ENCODE measurements around the gene SLC25A27. TPM values are rescaled to one million over a fixed set of nuclear protein-coding genes. Genes with fewer than 3 reads are reported as not detected.
A peak's percentile ranks its signal among the peaks of the same experiment; 100 is the strongest.
"Not testable (repeated sequence)": the region's sequence is repeated elsewhere in the genome, so short reads cannot be mapped to it uniquely, and the experiment has no call there.

SLC25A27 gene
- total RNA-seq, 2 experiments from 2014 or later, result 1.5 to 2.1 TPM

- Mint-ChIP-seq H3K9me3 (no peaks in the 10 kb centered on the region), H3K27me3 (peaks cover 35% of the 10 kb centered on the region), H3K4me1 (peaks cover 11% of the 10 kb centered on the region), H3K27ac (no peak overlapping the region), H3K36me3 (no peaks in the 10 kb centered on the region), H3K4me3 (no peak overlapping the region)
- no peak for DNase-seq
These were observed 14.1 kb upstream of the SLC25A27 start for GRCh38 chr6:46638650-46639049.

GRCh38 chr6:46642928-46643751 lies 9.6 kb upstream of the SLC25A27 start:
- DNase-seq, result no peak
- H3K9me3 Mint-ChIP-seq, result peaks cover 3% of the 10 kb centered on the region
- peak overlapping the region; percentile 3 for H3K27ac Mint-ChIP-seq

DNA sequence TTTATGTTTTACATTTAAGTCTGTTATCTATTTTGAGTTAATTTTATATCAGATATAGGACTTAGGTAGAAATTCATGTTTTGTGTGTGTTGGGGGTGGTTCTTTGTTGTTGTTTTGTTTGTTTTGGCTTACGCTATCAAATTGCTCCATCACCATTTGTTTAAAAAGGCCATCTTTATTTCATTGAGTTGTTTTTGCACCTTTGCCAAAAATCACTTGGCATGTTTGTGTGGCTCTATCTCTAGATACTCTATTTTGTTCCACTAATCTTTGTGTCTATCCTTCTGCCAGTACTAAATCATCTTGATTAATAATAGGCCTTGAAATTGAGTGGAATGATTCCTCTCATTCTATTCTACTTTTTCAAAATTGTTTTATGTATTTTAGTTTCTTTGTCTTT lies 7.5 kb upstream of the SLC25A27 start:
- H3K27me3 Mint-ChIP-seq, result peaks cover 47% of the 10 kb centered on the region
- H3K4me1 Mint-ChIP-seq, result peaks cover 11% of the 10 kb centered on the region
- no peak overlapping the region for H3K27ac Mint-ChIP-seq
- peaks cover 3% of the 10 kb centered on the region for H3K9me3 Mint-ChIP-seq
- DNase-seq, result no peak
- H3K4me3 Mint-ChIP-seq, result no peak overlapping the region
- no peaks in the 10 kb centered on the region for H3K36me3 Mint-ChIP-seq

More at GRCh38 chr6:46642928-46643751, 9.6 kb upstream of the SLC25A27 start:
- Mint-ChIP-seq H3K4me1 (peaks cover 11% of the 10 kb centered on the region), H3K36me3 (no peaks in the 10 kb centered on the region), H3K4me3 (peak overlapping the region; percentile 0), H3K27me3 (peaks cover 49% of the 10 kb centered on the region)

DNA sequence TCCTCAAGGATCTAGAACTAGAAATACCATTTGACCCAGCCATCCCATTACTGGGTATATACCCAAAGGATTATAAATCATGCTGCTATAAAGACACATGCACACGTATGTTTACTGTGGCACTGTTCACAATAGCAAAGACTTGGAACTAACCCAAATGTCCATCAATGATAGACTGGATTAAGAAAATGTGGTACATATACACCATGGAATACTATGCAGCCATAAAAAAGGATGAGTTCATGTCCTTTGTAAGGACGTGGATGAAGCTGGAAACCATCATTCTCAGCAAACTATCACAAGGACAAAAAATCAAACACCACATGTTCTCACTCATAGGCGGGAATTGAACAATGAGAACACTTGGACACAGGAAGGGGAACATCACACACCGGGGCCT lies 4.7 kb upstream of the SLC25A27 start:
- not testable (repeated sequence) for H3K9me3 Mint-ChIP-seq

GRCh38 chr6:46648869-46649492 lies 3.8 kb upstream of the SLC25A27 start:
- peaks cover 9% of the 10 kb centered on the region for H3K4me1 Mint-ChIP-seq
- DNase-seq, result no peak
- H3K27me3 Mint-ChIP-seq, result peaks cover 67% of the 10 kb centered on the region
- no peak overlapping the region for H3K27ac Mint-ChIP-seq
- H3K36me3 Mint-ChIP-seq, result no peaks in the 10 kb centered on the region
- no peak overlapping the region for H3K4me3 Mint-ChIP-seq
- peaks cover 3% of the 10 kb centered on the region for H3K9me3 Mint-ChIP-seq

More for the DNA sequence above, 4.7 kb upstream of the SLC25A27 start:
- H3K27ac Mint-ChIP-seq, DNase-seq, H3K36me3 Mint-ChIP-seq, H3K4me3 Mint-ChIP-seq: not testable (repeated sequence)
- peaks cover 59% of the 10 kb centered on the region for H3K27me3 Mint-ChIP-seq
- H3K4me1 Mint-ChIP-seq, result peaks cover 14% of the 10 kb centered on the region

DNA sequence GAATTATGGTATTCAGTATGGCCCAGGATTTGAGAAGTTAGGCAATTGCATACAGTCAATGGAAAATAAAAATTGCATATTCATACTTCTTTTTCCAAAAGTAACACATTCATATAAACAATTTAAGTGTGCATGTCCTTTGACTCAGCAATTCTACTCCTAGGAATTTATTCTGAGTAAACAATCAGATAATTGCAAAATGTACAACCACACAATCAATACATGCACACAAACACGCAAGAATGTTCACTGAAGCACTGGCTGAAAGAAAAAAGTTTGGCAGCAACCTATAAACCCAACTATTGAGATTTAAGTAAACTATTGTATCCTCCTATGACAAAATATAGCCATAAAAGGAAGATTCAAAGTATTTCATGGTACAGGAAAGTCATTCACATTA lies 1.8 kb upstream of the SLC25A27 start:
- H3K27me3 Mint-ChIP-seq, result peaks cover 74% of the 10 kb centered on the region
- no peaks in the 10 kb centered on the region for H3K36me3 Mint-ChIP-seq
- H3K4me3 Mint-ChIP-seq, result no peak overlapping the region
- H3K9me3 Mint-ChIP-seq, result no peaks in the 10 kb centered on the region
- H3K4me1 Mint-ChIP-seq, result peaks cover 9% of the 10 kb centered on the region
- DNase-seq, result no peak
- H3K27ac Mint-ChIP-seq, result no peak overlapping the region

DNA sequence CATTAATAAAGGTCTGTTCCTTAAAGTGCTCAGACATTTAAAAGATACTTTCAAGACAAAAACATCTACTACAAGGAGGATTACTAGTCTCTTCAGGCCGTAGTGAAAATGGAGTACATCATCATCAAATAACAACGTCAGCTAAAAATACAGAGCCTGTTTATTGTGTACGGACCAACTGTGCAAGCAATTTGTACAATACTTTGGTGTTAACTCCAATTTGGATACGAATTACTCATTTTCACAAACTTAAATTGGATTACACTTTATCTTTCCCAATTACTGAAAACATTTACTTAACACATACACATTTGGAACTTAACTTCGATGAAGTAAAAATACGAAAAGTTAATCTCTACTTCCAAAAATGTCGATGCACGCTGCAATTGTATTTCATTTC lies 959 bp upstream of the SLC25A27 start:
- DNase-seq, result no peak
- H3K4me3 Mint-ChIP-seq, result peak overlapping the region; percentile 84
- no peaks in the 10 kb centered on the region for H3K36me3 Mint-ChIP-seq
- H3K27me3 Mint-ChIP-seq, result peaks cover 73% of the 10 kb centered on the region
- no peaks in the 10 kb centered on the region for H3K9me3 Mint-ChIP-seq
- no peak overlapping the region for H3K27ac Mint-ChIP-seq
- peaks cover 9% of the 10 kb centered on the region for H3K4me1 Mint-ChIP-seq

DNA sequence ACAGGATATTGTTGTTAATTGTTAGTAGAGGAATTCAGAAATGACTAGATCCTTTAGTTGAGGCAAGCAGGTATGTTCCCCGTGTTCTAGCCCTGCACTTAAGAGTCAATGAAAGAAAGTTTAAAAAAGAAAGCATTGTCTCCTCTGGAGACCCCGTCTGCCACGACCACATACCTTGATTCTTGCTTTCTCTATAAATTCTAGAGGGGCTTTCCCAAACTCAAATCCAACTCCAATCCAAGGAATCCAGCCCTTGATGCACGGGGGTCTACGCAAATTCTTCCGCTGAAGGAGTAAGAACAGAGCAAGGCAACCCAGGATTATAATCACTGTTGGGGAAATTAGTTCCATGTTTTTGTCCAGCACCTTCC lies 558 bp upstream of the SLC25A27 start:
- Mint-ChIP-seq H3K4me3 (peak overlapping the region; percentile 84), H3K27me3 (peaks cover 73% of the 10 kb centered on the region), H3K36me3 (no peaks in the 10 kb centered on the region), H3K4me1 (peaks cover 9% of the 10 kb centered on the region), H3K9me3 (no peaks in the 10 kb centered on the region), H3K27ac (no peak overlapping the region)
- no peak for DNase-seq

- H3K9me3 Mint-ChIP-seq, result no peaks in the 10 kb centered on the region
- H3K27me3 Mint-ChIP-seq, result peaks cover 66% of the 10 kb centered on the region
- H3K4me3 Mint-ChIP-seq, result peak overlapping the region; percentile 84
- no peak overlapping the region for H3K27ac Mint-ChIP-seq
- no peaks in the 10 kb centered on the region for H3K36me3 Mint-ChIP-seq
- no peak for DNase-seq
- H3K4me1 Mint-ChIP-seq, result peaks cover 9% of the 10 kb centered on the region
These were observed 842 bp downstream of the SLC25A27 start for GRCh38 chr6:46653439-46654195.

- peaks cover 51% of the 10 kb centered on the region for H3K27me3 Mint-ChIP-seq
- no peaks in the 10 kb centered on the region for H3K36me3 Mint-ChIP-seq
- H3K27ac Mint-ChIP-seq, result no peak overlapping the region
- H3K9me3 Mint-ChIP-seq, result no peaks in the 10 kb centered on the region
- no peak overlapping the region for H3K4me3 Mint-ChIP-seq
- no peak for DNase-seq
- H3K4me1 Mint-ChIP-seq, result peaks cover 9% of the 10 kb centered on the region
These were observed 3.0 kb downstream of the SLC25A27 start for GRCh38 chr6:46655803-46656202.

- Mint-ChIP-seq H3K9me3 (no peaks in the 10 kb centered on the region), H3K27me3 (peaks cover 34% of the 10 kb centered on the region), H3K27ac (no peak overlapping the region), H3K4me3 (no peak overlapping the region), H3K36me3 (no peaks in the 10 kb centered on the region), H3K4me1 (peaks cover under 1% of the 10 kb centered on the region)
- no peak for DNase-seq
These were observed 4.9 kb downstream of the SLC25A27 start for GRCh38 chr6:46657642-46658041.

- H3K4me3 Mint-ChIP-seq, result no peak overlapping the region
- H3K4me1 Mint-ChIP-seq, result no peaks in the 10 kb centered on the region
- peaks cover 3% of the 10 kb centered on the region for H3K27me3 Mint-ChIP-seq
- no peak overlapping the region for H3K27ac Mint-ChIP-seq
- H3K9me3 Mint-ChIP-seq, result no peaks in the 10 kb centered on the region
- no peak for DNase-seq
- no peaks in the 10 kb centered on the region for H3K36me3 Mint-ChIP-seq
These were observed 8.7 kb downstream of the SLC25A27 start for GRCh38 chr6:46661483-46661882.

- H3K27me3 Mint-ChIP-seq, result peaks cover 6% of the 10 kb centered on the region
- H3K27ac Mint-ChIP-seq, result no peak overlapping the region
- no peaks in the 10 kb centered on the region for H3K9me3 Mint-ChIP-seq
- no peaks in the 10 kb centered on the region for H3K4me1 Mint-ChIP-seq
- H3K36me3 Mint-ChIP-seq, result no peaks in the 10 kb centered on the region
- no peak for DNase-seq
- no peak overlapping the region for H3K4me3 Mint-ChIP-seq
These were observed 14.6 kb downstream of the SLC25A27 start for GRCh38 chr6:46667377-46667776.

GRCh38 chr6:46674410-46674809 lies 21.6 kb downstream of the SLC25A27 start:
- Mint-ChIP-seq H3K9me3 (no peaks in the 10 kb centered on the region), H3K4me1 (no peaks in the 10 kb centered on the region), H3K27ac (no peak overlapping the region)

DNA sequence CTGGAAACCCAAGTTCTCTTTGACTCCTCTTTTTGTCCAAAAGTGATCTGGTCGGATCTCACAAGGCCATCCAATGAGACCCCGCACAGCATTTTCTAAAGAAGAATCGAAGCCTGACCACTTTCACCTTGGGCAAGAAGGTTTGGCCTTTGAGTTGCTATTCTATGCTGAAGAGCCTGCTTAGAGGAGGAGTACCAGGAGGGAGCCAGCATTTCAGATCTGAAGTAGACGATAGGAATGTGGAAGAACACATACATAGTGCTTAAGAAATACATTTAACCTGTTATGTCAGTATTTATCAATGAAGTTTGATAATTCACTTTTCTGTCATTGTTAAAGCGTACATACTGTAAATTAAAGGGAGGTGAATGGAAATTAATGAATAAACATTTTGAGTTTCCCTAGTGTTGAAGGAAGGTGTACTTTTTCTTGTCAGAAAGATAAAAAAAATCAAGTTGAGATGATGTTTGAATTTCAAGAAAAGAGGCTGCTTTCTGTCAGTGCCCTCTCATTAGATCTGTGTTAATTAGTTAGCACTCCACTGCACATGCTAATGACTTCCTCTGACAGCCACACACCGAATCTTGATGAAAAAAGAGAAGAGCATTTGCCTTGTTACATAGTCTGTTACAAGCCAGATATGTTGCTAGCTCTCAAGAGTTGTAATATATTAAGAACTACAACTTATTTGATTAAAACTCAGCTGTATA lies 24.0 kb downstream of the SLC25A27 start:
- Mint-ChIP-seq H3K4me3 (no peak overlapping the region), H3K27ac (no peak overlapping the region)

More at GRCh38 chr6:46674410-46674809, 21.6 kb downstream of the SLC25A27 start:
- H3K4me3 Mint-ChIP-seq, result no peak overlapping the region
- H3K27me3 Mint-ChIP-seq, result no peaks in the 10 kb centered on the region
- DNase-seq, result no peak
- H3K36me3 Mint-ChIP-seq, result no peaks in the 10 kb centered on the region

More for the DNA sequence above, 24.0 kb downstream of the SLC25A27 start:
- H3K36me3 Mint-ChIP-seq, result no peaks in the 10 kb centered on the region
- H3K27me3 Mint-ChIP-seq, result peaks cover 15% of the 10 kb centered on the region
- no peaks in the 10 kb centered on the region for H3K9me3 Mint-ChIP-seq
- H3K4me1 Mint-ChIP-seq, result no peaks in the 10 kb centered on the region
- DNase-seq, result no peak
